H1 (cell line): ENCODE results near the gene NADK2. TPM values are rescaled to one million over a fixed set of nuclear protein-coding genes. Genes with fewer than 3 reads are reported as not detected.
A peak's percentile ranks its signal among the peaks of the same experiment; 100 is the strongest.

Experiments
- CTCF ChIA-PET: fragments of 300-600 bp; sonication (Branson Sonifier 250); formaldehyde crosslinking; loops from one replicate; lab custom pipeline; 2021; ENCODE audit not compliant: partially characterized antibody; lab: Charles Lee
- POLR2A ChIA-PET: fragments of 300-600 bp; sonication (Branson Sonifier 250); formaldehyde crosslinking; loops from one replicate; lab custom pipeline; 2021; ENCODE audit warnings: inconsistent platforms; ENCODE audit not compliant: partially characterized antibody; lab: Charles Lee
- DNase-seq, 2 experiments: peaks; one replicate each; pipeline versions ENCODE4 v3.0.0 to v3.0.0-alpha.2; 2010 to 2022; ENCODE audit warnings: low spot score in 2 of 2, low read depth in 1 of 2, mixed read lengths in 1 of 2
- FAIRE-seq: peaks from 2 replicates; lab custom pipeline; 2011; peaks lifted over from hg19 to GRCh38; lab: Jason Lieb, UNC
- H2AFZ ChIP-seq: 2 replicates; pipeline ENCODE4 v1.8.1; 2012; ENCODE audit warnings: low read length, inconsistent platforms
- H2AK5ac ChIP-seq: 2 replicates; pipeline ENCODE4 v1.6.1; 2013; ENCODE audit warnings: low read depth, low read length
- H2BK120ac ChIP-seq: replicated peaks from 2 replicates; pipeline ENCODE3; 2013; ENCODE audit warnings: low read depth, low read length, inconsistent platforms
- H2BK12ac ChIP-seq: 2 replicates; pipeline ENCODE4 v1.6.1; 2013; ENCODE audit warnings: low read depth, low read length
- H2BK15ac ChIP-seq: 2 replicates; pipeline ENCODE4 v1.6.1; 2013; ENCODE audit warnings: low read length
- H2BK20ac ChIP-seq: 2 replicates; pipeline ENCODE4 v1.6.1; 2013; ENCODE audit warnings: low read length
- H2BK5ac ChIP-seq: 2 replicates; pipeline ENCODE4 v1.6.1; 2013; ENCODE audit warnings: low read depth, low read length
- H3K14ac ChIP-seq: 2 replicates; pipeline ENCODE4 v1.6.1; 2013; ENCODE audit warnings: inconsistent platforms; ENCODE audit not compliant: insufficient read length
- H3K18ac ChIP-seq: 2 replicates; pipeline ENCODE4 v1.6.1; 2013; ENCODE audit warnings: low read length; ENCODE audit errors: extremely low read depth
- H3K23ac ChIP-seq: 2 replicates; pipeline ENCODE4 v1.6.1; 2013; ENCODE audit warnings: inconsistent platforms; ENCODE audit not compliant: insufficient read length
- H3K23me2 ChIP-seq: 2 replicates; pipeline ENCODE4 v1.6.1; 2013; ENCODE audit warnings: low read depth, low read length
- H3K27ac ChIP-seq: 2 replicates; pipeline ENCODE4 v1.6.1; 2011; ENCODE audit warnings: low read depth, low read length, inconsistent platforms
- H3K27me3 ChIP-seq, 4 experiments: replicated peaks in 1 of 4; 1 replicate in 1 of 4; 2 replicates in 3 of 4; pipeline versions ENCODE4 v1.6.1 to v1.8.1; 2011 to 2013; ENCODE audit warnings: low read length in 3 of 4, mild to moderate bottlenecking in 3 of 4, inconsistent platforms in 2 of 4, mixed read lengths in 2 of 4, moderate library complexity in 1 of 4; ENCODE audit not compliant: control insufficient read depth in 3 of 4, insufficient read depth in 3 of 4; ENCODE audit errors: extremely low read depth in 1 of 4
- H3K36me3 ChIP-seq, 4 experiments: 2 replicates each; pipeline versions ENCODE4 v1.6.1 to v1.8.1; 2011 to 2013; ENCODE audit warnings: mild to moderate bottlenecking in 4 of 4, low read length in 3 of 4, moderate library complexity in 2 of 4, control low read depth in 1 of 4, inconsistent platforms in 1 of 4; ENCODE audit not compliant: insufficient read depth in 4 of 4, control insufficient read depth in 2 of 4
- H3K4ac ChIP-seq: replicated peaks from 2 replicates; pipeline ENCODE3; 2013; ENCODE audit warnings: low read length, low read depth, mixed read lengths, inconsistent platforms; ENCODE audit not compliant: insufficient read length
- H3K4me1 ChIP-seq, 4 experiments: replicated peaks in 1 of 4; 1 replicate in 1 of 4; 2 replicates in 3 of 4; pipeline versions ENCODE4 v1.6.1 to v1.8.1; 2011 to 2013; ENCODE audit warnings: low read length in 3 of 4, inconsistent platforms in 2 of 4, mixed read lengths in 1 of 4; ENCODE audit not compliant: insufficient read depth in 4 of 4, control insufficient read depth in 3 of 4
- H3K4me2 ChIP-seq, 2 experiments: 2 replicates each; pipeline versions ENCODE4 v1.6.1 to v1.8.1; 2011 to 2013; ENCODE audit warnings: low read depth in 2 of 2, low read length in 2 of 2, control low read depth in 1 of 2, inconsistent platforms in 1 of 2, mild to moderate bottlenecking in 1 of 2; ENCODE audit not compliant: insufficient read depth in 1 of 2
- H3K4me3 ChIP-seq, 4 experiments: fragments of 200-600, 300-600 bp in 1 of 4; sonication (generic), shearing (Covaris generic), sonication (Bioruptor Twin) in 1 of 4; 2 replicates each; pipeline versions ENCODE4 v1.5.1 to v1.8.1; 2011 to 2016; ENCODE audit warnings: low read length in 4 of 4, low read depth in 3 of 4, control low read depth in 2 of 4, inconsistent platforms in 2 of 4, mild to moderate bottlenecking in 2 of 4, mixed read lengths in 1 of 4, moderate library complexity in 1 of 4; ENCODE audit not compliant: insufficient read depth in 2 of 4; ENCODE audit errors: extremely low read depth in 1 of 4
- H3K56ac ChIP-seq: replicated peaks from 2 replicates; pipeline ENCODE3; 2013; ENCODE audit warnings: low read depth, mild to moderate bottlenecking, mixed read lengths, low read length, inconsistent platforms; ENCODE audit not compliant: insufficient read length
- H3K79me1 ChIP-seq: 2 replicates; pipeline ENCODE4 v1.6.1; 2013; ENCODE audit warnings: low read depth, low read length, control low read depth
- H3K79me2 ChIP-seq, 2 experiments: 2 replicates each; pipeline versions ENCODE4 v1.6.1 to v1.8.1; 2012 to 2013; ENCODE audit warnings: low read length in 2 of 2, mild to moderate bottlenecking in 2 of 2, inconsistent platforms in 1 of 2; ENCODE audit not compliant: insufficient read depth in 2 of 2, control insufficient read depth in 1 of 2
- H3K9ac ChIP-seq, 4 experiments: replicated peaks in 1 of 4; 1 replicate in 1 of 4; 2 replicates in 3 of 4; pipeline versions ENCODE4 v1.6.1 to v1.8.1; 2011 to 2013; ENCODE audit warnings: low read depth in 3 of 4, low read length in 3 of 4, control low read depth in 2 of 4, mild to moderate bottlenecking in 2 of 4, moderate library complexity in 2 of 4, inconsistent platforms in 1 of 4; ENCODE audit errors: extremely low read depth in 1 of 4
- H3K9me3 ChIP-seq, 2 experiments: 2 replicates each; pipeline versions ENCODE4 v1.6.1 to v1.8.1; 2012 to 2013; ENCODE audit warnings: mild to moderate bottlenecking in 2 of 2, moderate library complexity in 2 of 2, control low read depth in 1 of 2, inconsistent platforms in 1 of 2, low read depth in 1 of 2, low read length in 1 of 2, mixed read lengths in 1 of 2; ENCODE audit not compliant: insufficient read depth in 2 of 2
- H4K20me1 ChIP-seq, 2 experiments: replicated peaks in 1 of 2; 2 replicates each; pipeline versions ENCODE3 to v1.8.1; 2011 to 2013; ENCODE audit warnings: inconsistent platforms in 2 of 2, low read length in 2 of 2, mild to moderate bottlenecking in 1 of 2; ENCODE audit not compliant: insufficient read depth in 2 of 2, control insufficient read depth in 1 of 2
- H4K5ac ChIP-seq: 2 replicates; pipeline ENCODE4 v1.6.1; 2013; ENCODE audit warnings: low read length, low read depth, mixed read lengths, inconsistent platforms; ENCODE audit not compliant: insufficient read length
- H4K8ac ChIP-seq: 2 replicates; pipeline ENCODE4 v1.8.0; 2013; ENCODE audit warnings: mild to moderate bottlenecking, moderate library complexity, low read length, inconsistent platforms; ENCODE audit not compliant: insufficient read depth; ENCODE audit errors: extremely low read depth
- H4K91ac ChIP-seq: replicated peaks from 2 replicates; pipeline ENCODE3; 2013; ENCODE audit warnings: low read length, mixed read lengths, inconsistent platforms; ENCODE audit not compliant: insufficient read length
- CEBPB ChIP-seq: IDR thresholded peaks from 2 replicates; pipeline ENCODE4 v1.6.1; 2012; ENCODE audit warnings: low read depth, low read length
- HDAC2 ChIP-seq, 2 experiments: fragments of 300-600 bp in 1 of 2; sonication (generic) in 1 of 2; IDR thresholded peaks; 2 replicates each; pipeline ENCODE4 v1.6.1; 2011 to 2012; ENCODE audit warnings: low read depth in 2 of 2, low read length in 2 of 2, mild to moderate bottlenecking in 2 of 2, moderate library complexity in 2 of 2, borderline replicate concordance in 1 of 2, inconsistent platforms in 1 of 2
- WGBS, 2 experiments: shearing (Covaris generic) in 1 of 2; methylation state at CpG; one replicate each; pipeline versions ENCODE4 v1.1.6 to v1.1.7; 2013 to 2015; ENCODE audit warnings: low lambda C conversion rate in 2 of 2, mixed read lengths in 2 of 2, inconsistent platforms in 1 of 2, low coverage in 1 of 2, missing lambda C conversion rate in 1 of 2; ENCODE audit not compliant: insufficient replicate concordance in 2 of 2, insufficient coverage in 1 of 2, insufficient read length in 1 of 2; ENCODE audit errors: extremely low coverage in 1 of 2, missing lambda C conversion rate in 1 of 2; 5-methylcytosine and 5-hydroxymethylcytosine counted together
- polyA plus RNA-seq, 7 experiments: library from polyadenylated mRNA; depleted of rRNA in 3 of 7; stranded (reverse) in 5 of 7; unstranded in 2 of 7; fragments of >200 nt in 5 of 7; fragments of 200-250 nt in 2 of 7; gene quantifications; 1 replicate in 5 of 7; 2 replicates in 1 of 7; 4 replicates in 1 of 7; pipeline versions ENCODE4 v1.2.1 to v1.2.3, GENCODE V29; 2011 to 2013; ENCODE audit warnings: missing spikeins in 2 of 7, mixed read lengths in 2 of 7
- total RNA-seq: library from RNA; stranded (reverse); fragmentation: NEBNext Ultra II Directional; extraction: Animal tissue kit (Norgen Biotek cat#: 25700); gene quantifications from 2 replicates; pipeline ENCODE4 v1.2.1, GENCODE V29; 2021

Gene NADK2
- total and polyA plus RNA-seq, 2 of the 8 experiments (the other 6 are each of a cell fraction or from before 2014, with no cell fraction given), result 3.4 to 16.1 TPM

GRCh38 chr5:36273809-36274526 lies 32.2 kb upstream of the NADK2 start:
- Histone ChIP-seq H2BK120ac (no peak overlapping the region), H2BK12ac (no peak overlapping the region), H3K79me2 (no peaks in the 10 kb centered on the region), H3K9ac (no peak overlapping the region), H3K23me2 (no peaks in the 10 kb centered on the region), H3K4me2 (no peak overlapping the region), H2BK5ac (no peak overlapping the region), H3K4me1 (peaks cover 0 to 4% (median 0%) of the 10 kb centered on the region in 4 experiments; a peak in 1 of 7 replicates), H3K4me3 (no peak overlapping the region), H3K4ac (no peak overlapping the region), H3K14ac (no peak overlapping the region), H3K27ac (no peak overlapping the region), H3K23ac (no peak overlapping the region), H3K36me3 (no peaks in the 10 kb centered on the region), H4K20me1 (no peaks in the 10 kb centered on the region), H3K18ac (no peak overlapping the region), H3K56ac (no peak overlapping the region), H4K91ac (no peak overlapping the region), H4K8ac (no peak overlapping the region), H3K79me1 (no peaks in the 10 kb centered on the region), H2BK15ac (no peak overlapping the region), H2AFZ (no peak overlapping the region), H3K27me3 (no peaks in the 10 kb centered on the region; a peak in 1 of 7 replicates), H2BK20ac (no peak overlapping the region), H2AK5ac (no peak overlapping the region), H4K5ac (no peak overlapping the region), H3K9me3 (no peaks in the 10 kb centered on the region)
- TF ChIP-seq CEBPB (peak; percentile 38; the same call in 1 of the 2 replicates), HDAC2 (IDR thresholded peaks at IDR 0.05; ENCODE audit: borderline replicate concordance in 1 of 2, low read depth in 2 of 2, low read length in 2 of 2) (no peak)
- 80% methylated on average over 6 of the region's 6 CpGs; no CpG with 5 or more reads in 1 of the 2 experiments for WGBS, 2 experiments
- ChIA-PET POLR2A (no interaction called here), CTCF (interaction anchor here (0.6 to 2.8 kb wide), 6 partner anchors 8 to 234 kb away, joined by 3 to 13 read pairs (median 8); partner anchors contain the start of gene NADK2)
- DNase-seq, result no peak
- FAIRE-seq, result no peak
